WI38 (cell line): ENCODE data around the gene WFIKKN1.

Experiments
- H3K4me3 ChIP-seq: 2 replicates; pipeline ENCODE4 v1.5.1; 2011; ENCODE audit warnings: low read depth, mild to moderate bottlenecking, control low read depth, low read length
- TF ChIP-seq, protein P1 (sequence below): IDR thresholded peaks from 2 replicates; pipeline ENCODE4 v1.5.1; 2012; ENCODE audit warnings: low read depth, mild to moderate bottlenecking, control low read depth, low read length

WFIKKN1 gene

GRCh38 chr16:625977-626765 lies 4.6 kb upstream of the WFIKKN1 start:
- H3K4me3 ChIP-seq, result no peak overlapping the region
- TF ChIP-seq, protein P1, sequence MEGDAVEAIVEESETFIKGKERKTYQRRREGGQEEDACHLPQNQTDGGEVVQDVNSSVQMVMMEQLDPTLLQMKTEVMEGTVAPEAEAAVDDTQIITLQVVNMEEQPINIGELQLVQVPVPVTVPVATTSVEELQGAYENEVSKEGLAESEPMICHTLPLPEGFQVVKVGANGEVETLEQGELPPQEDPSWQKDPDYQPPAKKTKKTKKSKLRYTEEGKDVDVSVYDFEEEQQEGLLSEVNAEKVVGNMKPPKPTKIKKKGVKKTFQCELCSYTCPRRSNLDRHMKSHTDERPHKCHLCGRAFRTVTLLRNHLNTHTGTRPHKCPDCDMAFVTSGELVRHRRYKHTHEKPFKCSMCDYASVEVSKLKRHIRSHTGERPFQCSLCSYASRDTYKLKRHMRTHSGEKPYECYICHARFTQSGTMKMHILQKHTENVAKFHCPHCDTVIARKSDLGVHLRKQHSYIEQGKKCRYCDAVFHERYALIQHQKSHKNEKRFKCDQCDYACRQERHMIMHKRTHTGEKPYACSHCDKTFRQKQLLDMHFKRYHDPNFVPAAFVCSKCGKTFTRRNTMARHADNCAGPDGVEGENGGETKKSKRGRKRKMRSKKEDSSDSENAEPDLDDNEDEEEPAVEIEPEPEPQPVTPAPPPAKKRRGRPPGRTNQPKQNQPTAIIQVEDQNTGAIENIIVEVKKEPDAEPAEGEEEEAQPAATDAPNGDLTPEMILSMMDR, result no peak

DNA sequence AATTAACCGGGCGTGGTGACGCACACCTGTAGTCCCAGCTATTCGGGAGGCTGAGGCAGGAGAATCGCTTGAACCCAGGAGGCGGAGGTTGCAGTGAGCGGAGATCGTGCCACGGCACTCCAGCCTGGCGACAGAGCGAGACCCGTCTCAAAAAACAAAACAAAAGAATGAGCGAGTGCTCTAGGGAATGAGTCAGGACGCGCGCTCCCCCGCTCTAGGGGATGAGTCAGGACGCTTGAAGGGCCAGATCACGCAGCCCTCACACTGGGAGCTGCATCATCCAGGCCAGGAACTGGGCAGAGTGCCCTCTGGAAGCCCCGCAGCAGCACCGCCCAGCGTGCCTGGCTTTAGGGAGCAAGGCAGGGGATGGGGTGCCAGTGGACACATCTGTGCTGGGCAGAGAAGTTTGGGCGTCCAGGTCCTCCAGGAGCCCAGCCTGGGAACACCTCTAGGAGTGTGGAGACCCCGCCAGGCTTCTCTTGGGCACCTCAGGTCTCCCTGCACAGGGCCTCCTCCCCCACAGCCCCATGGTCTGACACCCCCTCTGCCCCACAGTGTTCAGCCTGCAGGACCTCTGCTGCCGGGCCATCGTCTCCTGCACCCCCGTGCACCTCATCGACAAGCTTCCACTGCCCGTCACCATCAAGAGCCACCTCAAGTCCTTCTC lies 3.9 kb upstream of the WFIKKN1 start:
- H3K4me3 ChIP-seq, result no peak overlapping the region
- TF ChIP-seq, protein P1, result no peak

GRCh38 chr16:627454-628239 lies 3.1 kb upstream of the WFIKKN1 start:
- TF ChIP-seq, protein P1, result no peak
- H3K4me3 ChIP-seq, result no peak overlapping the region

- no peak overlapping the region for H3K4me3 ChIP-seq
- TF ChIP-seq, protein P1, result no peak
These were observed 2.3 kb upstream of the WFIKKN1 start for GRCh38 chr16:628321-629061.

DNA sequence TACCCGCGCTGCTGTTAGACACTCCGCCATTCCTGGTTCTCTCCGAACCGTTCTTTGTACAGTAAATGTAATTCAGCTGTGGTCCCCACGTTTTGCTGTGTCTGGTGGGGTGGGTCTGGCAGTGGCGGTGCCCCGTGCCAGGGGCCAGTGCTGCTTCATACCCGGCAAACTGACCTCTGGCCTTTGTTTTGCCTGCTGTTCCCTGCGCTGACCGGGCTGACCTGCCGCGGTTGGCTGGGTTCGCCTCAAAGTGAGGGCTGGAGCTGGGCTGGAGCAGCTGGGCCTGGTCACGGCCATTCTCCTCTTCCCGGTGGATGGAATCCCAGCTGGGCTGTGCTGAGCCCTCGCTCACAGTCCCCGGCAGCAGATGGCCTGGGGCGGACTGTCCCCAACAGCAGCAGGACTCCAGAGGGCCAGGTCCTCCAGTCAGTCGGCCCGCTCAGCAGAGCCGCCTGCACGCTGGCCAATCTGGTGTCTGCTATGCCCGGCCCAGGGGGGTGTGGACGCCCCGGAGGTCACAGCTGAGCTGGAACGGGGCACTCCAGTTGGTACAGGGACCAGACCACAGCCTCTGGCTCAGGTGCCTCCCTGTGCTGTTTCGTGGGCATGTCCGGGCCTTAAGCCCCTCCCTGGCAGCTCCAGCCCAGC lies 1.5 kb upstream of the WFIKKN1 start:
- no peak overlapping the region for H3K4me3 ChIP-seq
- TF ChIP-seq, protein P1, result no peak

GRCh38 chr16:629833-630248 lies 944 bp upstream of the WFIKKN1 start:
- TF ChIP-seq, protein P1, result no peak
- H3K4me3 ChIP-seq, result no peak overlapping the region
